K562 (cell line): Measurements from ENCODE around the gene FRMD4A. TPM values are rescaled to one million over a fixed set of nuclear protein-coding genes. Genes with fewer than 3 reads are reported as not detected.

ENCODE experiments used
- ATAC-seq: fragments of 200-7000 bp; cut with Tn5 transposase; 3 replicates; pipeline ENCODE4 v1.9.1; 2020; ENCODE audit warnings: moderate library complexity
- BruUV-seq: library from RNA; stranded (reverse); fragments of 400-500 nt; replicated peaks from 2 replicates; lab custom pipeline; 2021; lab: Mats Ljungman, UMichigan
- CTCF ChIA-PET: fragments of 300-600 bp; formaldehyde crosslinking; extraction: SDS; loops from one replicate; lab custom pipeline; 2021; ENCODE audit warnings: low intra/inter-chr PET ratio; lab: Yijun Ruan, JAX
- POLR2A ChIA-PET: fragments of 300-600, 350-650 bp; sonication (Branson Sonifier 250); formaldehyde crosslinking; extraction: SDS; loops from one replicate; lab custom pipeline; 2021; ENCODE audit warnings: antibody characterized with exemption, inconsistent platforms; lab: Yijun Ruan, JAX
- DNase-seq, 4 experiments: peaks; one replicate each; pipeline versions ENCODE4 v3.0.0 to v3.0.0-alpha.2; 2011 to 2018; ENCODE audit warnings: low spot score in 3 of 4, mixed read lengths in 3 of 4; ENCODE audit errors: extremely low read depth in 1 of 4
- FAIRE-seq: peaks from 2 replicates; lab custom pipeline; 2011; peaks lifted over from hg19 to GRCh38; lab: Jason Lieb, UNC
- H2AFZ ChIP-seq: 2 replicates; pipeline ENCODE4 v1.6.0; 2011; ENCODE audit warnings: low read depth, low read length, control low read depth, inconsistent platforms
- H3K27ac ChIP-seq: fragments of 200-600 bp; 3 replicates; pipeline ENCODE4 v1.8.0; 2011; ENCODE audit warnings: low read depth, mild to moderate bottlenecking, control low read depth, inconsistent platforms, low read length, moderate library complexity, mixed read lengths; ENCODE audit errors: extremely low read depth
- H3K27me3 ChIP-seq, 2 experiments: fragments of 300-600 bp in 1 of 2; 2 replicates in 1 of 2; 3 replicates in 1 of 2; pipeline versions ENCODE4 v1.6.0 to v1.8.0; 2011; ENCODE audit warnings: inconsistent platforms in 2 of 2, low read length in 2 of 2, mild to moderate bottlenecking in 1 of 2, mixed read lengths in 1 of 2, moderate library complexity in 1 of 2; ENCODE audit not compliant: control insufficient read depth in 2 of 2, insufficient read depth in 2 of 2
- H3K36me3 ChIP-seq: fragments of 300-600 bp; 3 replicates; pipeline ENCODE4 v1.8.0; 2011; ENCODE audit warnings: mild to moderate bottlenecking, low read length, inconsistent platforms; ENCODE audit not compliant: control insufficient read depth, insufficient read depth
- H3K4me1 ChIP-seq, 2 experiments: fragments of 200-600 bp in 1 of 2; replicated peaks in 1 of 2; 2 replicates in 1 of 2; 3 replicates in 1 of 2; pipeline versions ENCODE4 v1.5.1 to v1.8.0; 2011; ENCODE audit warnings: inconsistent platforms in 2 of 2, low read length in 2 of 2, mild to moderate bottlenecking in 1 of 2, mixed read lengths in 1 of 2, moderate library complexity in 1 of 2; ENCODE audit not compliant: control insufficient read depth in 2 of 2, insufficient read depth in 2 of 2
- H3K4me2 ChIP-seq: 2 replicates; pipeline ENCODE4 v1.6.1; 2011; ENCODE audit warnings: low read length, control low read depth, inconsistent platforms, mixed read lengths; ENCODE audit not compliant: insufficient read depth
- H3K4me3 ChIP-seq: fragments of 200-600 bp; sonication (generic), shearing (Covaris generic); 2 replicates; pipeline ENCODE4 v1.5.1; 2016; ENCODE audit warnings: control low read depth, inconsistent platforms
- H3K79me2 ChIP-seq: fragments of 200-600 bp; 3 replicates; pipeline ENCODE4 v1.8.0; 2011; ENCODE audit warnings: low read length, inconsistent platforms; ENCODE audit not compliant: control insufficient read depth, insufficient read depth
- H3K9ac ChIP-seq, 2 experiments: 2 replicates each; pipeline versions ENCODE4 v1.6.0 to v1.6.1; 2011; ENCODE audit warnings: low read depth in 2 of 2, low read length in 2 of 2, control low read depth in 1 of 2, inconsistent platforms in 1 of 2, mild to moderate bottlenecking in 1 of 2, mixed read lengths in 1 of 2; ENCODE audit not compliant: insufficient read depth in 1 of 2
- H3K9me1 ChIP-seq: one replicate; pipeline ENCODE4 v1.6.0; 2011; ENCODE audit warnings: inconsistent platforms, mild to moderate bottlenecking, low read length, moderate library complexity; ENCODE audit not compliant: control insufficient read depth, insufficient read depth
- H3K9me3 ChIP-seq: replicated peaks from 2 replicates; pipeline ENCODE4 v1.5.1; 2011; ENCODE audit warnings: low read depth, low read length, inconsistent platforms; ENCODE audit not compliant: control insufficient read depth, insufficient read depth
- H4K20me1 ChIP-seq: replicated peaks from 2 replicates; pipeline ENCODE4 v1.6.1; 2011; ENCODE audit warnings: low read length, inconsistent platforms, mixed read lengths; ENCODE audit not compliant: control insufficient read depth, insufficient read depth
- DPF2 ChIP-seq: fragments of 450-650 bp; IDR thresholded peaks from 2 replicates; pipeline ENCODE4 v1.6.1; 2016
- ERF ChIP-seq: fragments of 450-650 bp; formaldehyde crosslinking; IDR thresholded peaks from 2 replicates; pipeline ENCODE4 v1.4.0; 2020; ENCODE audit warnings: mild to moderate bottlenecking, mixed read lengths
- PHTF2 ChIP-seq: fragments of 250-450 bp; sonication (Bioruptor Pico); IDR thresholded peaks from 2 replicates; pipeline ENCODE4 v1.5.0; 2021; ENCODE audit warnings: mild to moderate bottlenecking
- POLR2AphosphoS5 ChIP-seq: IDR thresholded peaks from 2 replicates; pipeline ENCODE4 v1.6.1; 2011; ENCODE audit warnings: mild to moderate bottlenecking, low read depth, low read length, moderate library complexity; ENCODE audit not compliant: control insufficient read depth, insufficient read depth
- RBM17 ChIP-seq: fragments of 200-400 bp; formaldehyde crosslinking; IDR thresholded peaks from 2 replicates; pipeline ENCODE4 v1.6.1; 2017; ENCODE audit warnings: low read depth, mild to moderate bottlenecking, low read length, borderline replicate concordance
- SIX5 ChIP-seq, 2 experiments: IDR thresholded peaks; 2 replicates each; pipeline ENCODE4 v1.6.1; 2011; ENCODE audit warnings: low read length in 2 of 2, borderline replicate concordance in 1 of 2, low read depth in 1 of 2, mild to moderate bottlenecking in 1 of 2, moderate library complexity in 1 of 2; ENCODE audit not compliant: insufficient read depth in 1 of 2
- ZBED1 ChIP-seq: IDR thresholded peaks from 2 replicates; pipeline ENCODE4 v1.6.1; 2014
- WGBS: fragments of 100-300 bp; shearing (Covaris generic); methylation state at CpG from one replicate; pipeline ENCODE4 v1.1.6; 2016; ENCODE audit warnings: low coverage, mixed read lengths; ENCODE audit not compliant: insufficient coverage; ENCODE audit errors: missing lambda C conversion rate; 5-methylcytosine and 5-hydroxymethylcytosine counted together
- in situ Hi-C: fragments of 300-500 bp; cut with MboI; formaldehyde crosslinking; loops from 4 replicates; pipeline ENCODE4 v1.15.0; 2018; ENCODE audit warnings: inconsistent platforms, mixed read lengths
- intact Hi-C: fragments of 100-400 bp; cut with micrococcal nuclease; formaldehyde crosslinking; loops from 2 replicates; pipeline ENCODE4 v1.14.2; 2022
- polyA plus RNA-seq, 8 experiments: library from polyadenylated mRNA; depleted of rRNA in 4 of 8; stranded (reverse) in 5 of 8; unstranded in 3 of 8; fragments of >200 nt; fragmentation: Nextera tagmentation in 2 of 8; fragmentation: Illumina TruSeq in 1 of 8; extraction: Ambion mirVana in 2 of 8; extraction: Trizol in 1 of 8; gene quantifications; 2 replicates each; pipeline versions ENCODE4 v1.2.1 to v1.2.3, GENCODE V29; 2011 to 2014; ENCODE audit warnings: inconsistent platforms in 1 of 8, missing spikeins in 1 of 8
- total RNA-seq, 7 experiments: library from RNA; depleted of rRNA in 6 of 7; stranded (reverse); fragments of >200 nt in 6 of 7; fragmentation: Illumina TruSeq in 2 of 7; extraction: Trizol in 2 of 7; gene quantifications; 2 replicates each; pipeline versions ENCODE4 v1.2.1 to v1.2.3, GENCODE V29; 2011 to 2021; ENCODE audit warnings: low replicate concordance in 1 of 7
- TF ChIP-seq, protein P1 (sequence below): fragments of 250-450 bp; sonication (Bioruptor Pico); IDR thresholded peaks from 2 replicates; pipeline ENCODE4 v1.4.0; 2020
- TF ChIP-seq, protein P2 (sequence below): sonication (generic); formaldehyde crosslinking; IDR thresholded peaks from 2 replicates; pipeline ENCODE4 v1.8.0; 2022; ENCODE audit warnings: missing genetic modification reagents, mild to moderate bottlenecking, borderline replicate concordance
- TF ChIP-seq, protein P3 (sequence below): sonication (generic); formaldehyde crosslinking; IDR thresholded peaks from 2 replicates; pipeline ENCODE4 v1.8.1; 2023; ENCODE audit warnings: mild to moderate bottlenecking, missing genetic modification reagents

FRMD4A gene
- total and polyA plus RNA-seq, 9 of the 15 experiments (the other 6 are each of a cell fraction or from before 2014, with no cell fraction given) = 0.80 to 5.2 (median 3.0) TPM

DNA sequence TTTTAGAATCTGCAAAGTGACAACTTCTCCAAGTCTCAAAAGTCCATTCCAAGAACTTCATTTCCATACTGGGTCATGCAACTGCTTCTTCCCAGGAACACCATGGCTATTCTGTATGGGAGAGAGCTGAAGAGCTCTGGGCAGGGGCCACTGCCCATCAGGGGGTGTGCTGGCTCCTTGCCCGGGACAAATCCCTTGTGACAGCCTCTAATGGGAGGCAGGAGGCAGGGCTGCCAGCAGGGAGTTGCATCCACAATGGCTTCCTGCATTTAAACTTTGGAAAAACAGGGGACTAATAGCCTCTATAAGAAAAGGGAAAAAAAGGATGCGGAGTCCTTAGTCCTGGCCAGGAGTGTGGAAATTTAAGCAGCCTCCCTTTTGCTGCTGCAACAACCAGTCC, 18.4 kb upstream of the FRMD4A start (continued):
- TF ChIP-seq ZBED1 = no peak

DNA sequence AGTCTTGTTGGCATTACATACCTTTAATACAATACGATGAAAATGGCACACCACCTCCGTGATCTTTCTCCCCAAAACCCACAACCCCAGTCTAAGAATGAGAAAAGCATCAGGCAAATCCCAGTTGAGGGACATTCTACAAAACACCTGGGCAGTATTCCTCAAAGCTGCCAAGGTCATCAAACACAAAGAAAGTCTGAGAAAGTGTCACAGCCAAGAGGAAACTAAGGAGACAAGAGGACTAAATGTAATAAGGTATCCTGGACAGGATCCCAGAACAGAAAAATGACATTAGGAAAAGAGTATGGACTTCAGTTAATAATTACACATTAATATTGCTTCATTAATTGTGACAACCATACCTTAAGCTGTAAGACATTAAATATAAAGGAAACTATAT, 14.5 kb upstream of the FRMD4A start:
- WGBS = 0% methylated on average over 2 of the region's 2 CpGs
- intact Hi-C loops (no loop called here), in situ Hi-C loops (no loop called here)
- POLR2A ChIA-PET = no interaction called here
- Histone ChIP-seq H3K27ac (no peak overlapping the region), H3K27me3 (peaks cover 0 to 4% of the 10 kb centered on the region in 2 experiments; a peak in 3 of 5 replicates), H4K20me1 (no peaks in the 10 kb centered on the region), H3K9me3 (no peaks in the 10 kb centered on the region), H2AFZ (no peak overlapping the region), H3K4me3 (no peak overlapping the region), H3K79me2 (no peaks in the 10 kb centered on the region), H3K36me3 (no peaks in the 10 kb centered on the region), H3K4me1 (no peaks in the 10 kb centered on the region), H3K9me1 (no peaks in the 10 kb centered on the region), H3K4me2 (no peak overlapping the region), H3K9ac (no peak overlapping the region)
- ATAC-seq = no peak
- CTCF ChIA-PET = no interaction called here
- no peak for DNase-seq
- BruUV-seq = no TSS peak
- no peak for FAIRE-seq
- no peak for TF ChIP-seq POLR2AphosphoS5
- TF ChIP-seq PHTF2 = no peak
- TF ChIP-seq, protein P1, sequence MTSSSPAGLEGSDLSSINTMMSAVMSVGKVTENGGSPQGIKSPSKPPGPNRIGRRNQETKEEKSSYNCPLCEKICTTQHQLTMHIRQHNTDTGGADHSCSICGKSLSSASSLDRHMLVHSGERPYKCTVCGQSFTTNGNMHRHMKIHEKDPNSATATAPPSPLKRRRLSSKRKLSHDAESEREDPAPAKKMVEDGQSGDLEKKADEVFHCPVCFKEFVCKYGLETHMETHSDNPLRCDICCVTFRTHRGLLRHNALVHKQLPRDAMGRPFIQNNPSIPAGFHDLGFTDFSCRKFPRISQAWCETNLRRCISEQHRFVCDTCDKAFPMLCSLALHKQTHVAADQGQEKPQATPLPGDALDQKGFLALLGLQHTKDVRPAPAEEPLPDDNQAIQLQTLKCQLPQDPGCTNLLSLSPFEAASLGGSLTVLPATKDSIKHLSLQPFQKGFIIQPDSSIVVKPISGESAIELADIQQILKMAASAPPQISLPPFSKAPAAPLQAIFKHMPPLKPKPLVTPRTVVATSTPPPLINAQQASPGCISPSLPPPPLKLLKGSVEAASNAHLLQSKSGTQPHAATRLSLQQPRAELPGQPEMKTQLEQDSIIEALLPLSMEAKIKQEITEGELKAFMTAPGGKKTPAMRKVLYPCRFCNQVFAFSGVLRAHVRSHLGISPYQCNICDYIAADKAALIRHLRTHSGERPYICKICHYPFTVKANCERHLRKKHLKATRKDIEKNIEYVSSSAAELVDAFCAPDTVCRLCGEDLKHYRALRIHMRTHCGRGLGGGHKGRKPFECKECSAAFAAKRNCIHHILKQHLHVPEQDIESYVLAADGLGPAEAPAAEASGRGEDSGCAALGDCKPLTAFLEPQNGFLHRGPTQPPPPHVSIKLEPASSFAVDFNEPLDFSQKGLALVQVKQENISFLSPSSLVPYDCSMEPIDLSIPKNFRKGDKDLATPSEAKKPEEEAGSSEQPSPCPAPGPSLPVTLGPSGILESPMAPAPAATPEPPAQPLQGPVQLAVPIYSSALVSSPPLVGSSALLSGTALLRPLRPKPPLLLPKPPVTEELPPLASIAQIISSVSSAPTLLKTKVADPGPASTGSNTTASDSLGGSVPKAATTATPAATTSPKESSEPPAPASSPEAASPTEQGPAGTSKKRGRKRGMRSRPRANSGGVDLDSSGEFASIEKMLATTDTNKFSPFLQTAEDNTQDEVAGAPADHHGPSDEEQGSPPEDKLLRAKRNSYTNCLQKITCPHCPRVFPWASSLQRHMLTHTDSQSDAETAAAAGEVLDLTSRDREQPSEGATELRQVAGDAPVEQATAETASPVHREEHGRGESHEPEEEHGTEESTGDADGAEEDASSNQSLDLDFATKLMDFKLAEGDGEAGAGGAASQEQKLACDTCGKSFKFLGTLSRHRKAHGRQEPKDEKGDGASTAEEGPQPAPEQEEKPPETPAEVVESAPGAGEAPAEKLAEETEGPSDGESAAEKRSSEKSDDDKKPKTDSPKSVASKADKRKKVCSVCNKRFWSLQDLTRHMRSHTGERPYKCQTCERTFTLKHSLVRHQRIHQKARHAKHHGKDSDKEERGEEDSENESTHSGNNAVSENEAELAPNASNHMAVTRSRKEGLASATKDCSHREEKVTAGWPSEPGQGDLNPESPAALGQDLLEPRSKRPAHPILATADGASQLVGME (CRISPR knock-in tag) = no peak
- no peak for TF ChIP-seq SIX5 (IDR thresholded peaks at IDR 0.05; ENCODE audit: borderline replicate concordance in 1 of 2, insufficient read depth in 1 of 2, low read depth in 1 of 2, low read length in 2 of 2)
- no peak for TF ChIP-seq ERF (CRISPR knock-in tag)
- TF ChIP-seq, protein P2, sequence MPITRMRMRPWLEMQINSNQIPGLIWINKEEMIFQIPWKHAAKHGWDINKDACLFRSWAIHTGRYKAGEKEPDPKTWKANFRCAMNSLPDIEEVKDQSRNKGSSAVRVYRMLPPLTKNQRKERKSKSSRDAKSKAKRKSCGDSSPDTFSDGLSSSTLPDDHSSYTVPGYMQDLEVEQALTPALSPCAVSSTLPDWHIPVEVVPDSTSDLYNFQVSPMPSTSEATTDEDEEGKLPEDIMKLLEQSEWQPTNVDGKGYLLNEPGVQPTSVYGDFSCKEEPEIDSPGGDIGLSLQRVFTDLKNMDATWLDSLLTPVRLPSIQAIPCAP (CRISPR knock-in tag) = no peak
- no peak for TF ChIP-seq RBM17
- TF ChIP-seq, protein P3, sequence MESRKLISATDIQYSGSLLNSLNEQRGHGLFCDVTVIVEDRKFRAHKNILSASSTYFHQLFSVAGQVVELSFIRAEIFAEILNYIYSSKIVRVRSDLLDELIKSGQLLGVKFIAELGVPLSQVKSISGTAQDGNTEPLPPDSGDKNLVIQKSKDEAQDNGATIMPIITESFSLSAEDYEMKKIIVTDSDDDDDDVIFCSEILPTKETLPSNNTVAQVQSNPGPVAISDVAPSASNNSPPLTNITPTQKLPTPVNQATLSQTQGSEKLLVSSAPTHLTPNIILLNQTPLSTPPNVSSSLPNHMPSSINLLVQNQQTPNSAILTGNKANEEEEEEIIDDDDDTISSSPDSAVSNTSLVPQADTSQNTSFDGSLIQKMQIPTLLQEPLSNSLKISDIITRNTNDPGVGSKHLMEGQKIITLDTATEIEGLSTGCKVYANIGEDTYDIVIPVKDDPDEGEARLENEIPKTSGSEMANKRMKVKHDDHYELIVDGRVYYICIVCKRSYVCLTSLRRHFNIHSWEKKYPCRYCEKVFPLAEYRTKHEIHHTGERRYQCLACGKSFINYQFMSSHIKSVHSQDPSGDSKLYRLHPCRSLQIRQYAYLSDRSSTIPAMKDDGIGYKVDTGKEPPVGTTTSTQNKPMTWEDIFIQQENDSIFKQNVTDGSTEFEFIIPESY (CRISPR knock-in tag) = no peak
- TF ChIP-seq DPF2 = no peak
